Hepatocyte (in vitro differentiated cells): Measurements from ENCODE around the gene KRT38. TPM values are rescaled to one million over a fixed set of nuclear protein-coding genes. Genes with fewer than 3 reads are reported as not detected.

Experiments
- DNase-seq: peaks from one replicate; pipeline ENCODE4 v3.0.0-alpha.2; 2016; ENCODE audit warnings: low spot score
- H2AFZ ChIP-seq: fragments of 200-600 bp; sonication (generic); 2 replicates; pipeline ENCODE4 v1.6.0; 2016; ENCODE audit warnings: antibody characterized with exemption, mild to moderate bottlenecking
- H3K27ac ChIP-seq: fragments of 200-600 bp; sonication (generic); 2 replicates; pipeline ENCODE4 v1.5.1; 2016; ENCODE audit warnings: mild to moderate bottlenecking
- H3K27me3 ChIP-seq: fragments of 200-600 bp; sonication (generic); 2 replicates; pipeline ENCODE4 v1.6.1; 2016
- H3K36me3 ChIP-seq: fragments of 200-600 bp; sonication (generic); replicated peaks from 2 replicates; pipeline ENCODE4 v1.5.1; 2016; ENCODE audit warnings: low read depth; ENCODE audit not compliant: insufficient read depth
- H3K4me1 ChIP-seq: fragments of 200-600 bp; sonication (generic); 2 replicates; pipeline ENCODE4 v1.5.1; 2016; ENCODE audit warnings: mild to moderate bottlenecking, moderate library complexity; ENCODE audit not compliant: insufficient read depth
- H3K4me2 ChIP-seq: fragments of 200-600 bp; sonication (generic); 2 replicates; pipeline ENCODE4 v1.6.0; 2016
- H3K4me3 ChIP-seq: fragments of 200-600 bp; sonication (generic); 2 replicates; pipeline ENCODE4 v1.5.1; 2016; ENCODE audit warnings: mild to moderate bottlenecking
- H3K79me2 ChIP-seq: fragments of 200-600 bp; sonication (generic); 2 replicates; pipeline ENCODE4 v1.6.0; 2017; ENCODE audit warnings: mild to moderate bottlenecking
- H3K9me2 ChIP-seq: fragments of 200-600 bp; sonication (generic); replicated peaks from 2 replicates; pipeline ENCODE4 v1.6.0; 2017; ENCODE audit warnings: mild to moderate bottlenecking; ENCODE audit not compliant: insufficient read depth
- H3K9me3 ChIP-seq: fragments of 200-600 bp; sonication (generic); 2 replicates; pipeline ENCODE4 v1.5.1; 2016; ENCODE audit warnings: low read depth, mild to moderate bottlenecking
- H4K20me1 ChIP-seq: fragments of 200-600 bp; sonication (generic); 2 replicates; pipeline ENCODE4 v1.6.0; 2016; ENCODE audit warnings: mild to moderate bottlenecking; ENCODE audit not compliant: insufficient read depth, poor library complexity, severe bottlenecking
- CTCF ChIP-seq: fragments of 200-600 bp; sonication (generic); IDR thresholded peaks from 2 replicates; pipeline ENCODE4 v1.5.1; 2016; ENCODE audit warnings: antibody characterized with exemption, mild to moderate bottlenecking; ENCODE audit not compliant: poor library complexity
- EZH2 ChIP-seq: fragments of 200-600 bp; sonication (generic); IDR thresholded peaks from 2 replicates; pipeline ENCODE4 v1.6.1; 2016; ENCODE audit warnings: antibody characterized with exemption, mild to moderate bottlenecking, borderline replicate concordance
- EZH2phosphoT487 ChIP-seq: fragments of 200-600 bp; sonication (generic); IDR thresholded peaks from one replicate; pipeline ENCODE4 v1.6.1; 2018; ENCODE audit warnings: antibody characterized with exemption, mild to moderate bottlenecking, low read depth, moderate library complexity; ENCODE audit not compliant: unreplicated experiment, severe bottlenecking
- WGBS: methylation state at CpG from one replicate; pipeline ENCODE4 v1.1.6; 2016; ENCODE audit warnings: low lambda C conversion rate; ENCODE audit errors: missing lambda C conversion rate; 5-methylcytosine and 5-hydroxymethylcytosine counted together
- polyA plus RNA-seq: library from polyadenylated mRNA; unstranded; fragments of >200 nt; fragmentation: Nextera tagmentation; extraction: Ambion mirVana; gene quantifications from 2 replicates; pipeline ENCODE4 v1.2.1, GENCODE V29; 2016
- total RNA-seq: library from RNA; depleted of rRNA; stranded (reverse); fragments of >200 nt; gene quantifications from 2 replicates; pipeline ENCODE4 v1.2.3, GENCODE V29; 2014

The KRT38 gene
- total and polyA plus RNA-seq, 2 experiments from 2014 or later: not detected

- Histone ChIP-seq H3K79me2 (no peaks in the 10 kb centered on the region), H3K27ac (peak overlapping the region; percentile 69), H3K4me1 (peaks cover 17% of the 10 kb centered on the region), H3K9me2 (no peaks in the 10 kb centered on the region), H3K36me3 (no peaks in the 10 kb centered on the region), H3K4me3 (no peak overlapping the region), H4K20me1 (no peaks in the 10 kb centered on the region), H3K4me2 (no peak overlapping the region), H2AFZ (no peak overlapping the region), H3K27me3 (no peaks in the 10 kb centered on the region), H3K9me3 (no peaks in the 10 kb centered on the region)
- no peak for TF ChIP-seq EZH2phosphoT487
- TF ChIP-seq EZH2: no peak
- no peak for TF ChIP-seq CTCF
- DNase-seq: peak; percentile 69
- 56% methylated on average over 9 of the region's 9 CpGs for WGBS
Observed at GRCh38 chr17:41421116-41421515, 19.7 kb downstream of the KRT38 start.

GRCh38 chr17:41420134-41420533 lies 20.6 kb downstream of the KRT38 start:
- no peaks in the 10 kb centered on the region for H3K36me3 ChIP-seq
- H4K20me1 ChIP-seq: no peaks in the 10 kb centered on the region
- H3K27ac ChIP-seq: no peak overlapping the region
- no peak overlapping the region for H3K4me2 ChIP-seq
- H3K27me3 ChIP-seq: no peaks in the 10 kb centered on the region
- TF ChIP-seq EZH2phosphoT487: no peak
- no peak for TF ChIP-seq EZH2
- TF ChIP-seq CTCF: no peak
- no peaks in the 10 kb centered on the region for H3K79me2 ChIP-seq
- DNase-seq: no peak
- H3K9me2 ChIP-seq: no peaks in the 10 kb centered on the region
- peaks cover 17% of the 10 kb centered on the region for H3K4me1 ChIP-seq
- no peak overlapping the region for H2AFZ ChIP-seq
- WGBS: 90% methylated on average over 4 of the region's 4 CpGs
- H3K4me3 ChIP-seq: no peak overlapping the region
- H3K9me3 ChIP-seq: no peaks in the 10 kb centered on the region

- Histone ChIP-seq H2AFZ (no peak overlapping the region), H3K27ac (no peak overlapping the region), H3K79me2 (no peaks in the 10 kb centered on the region), H3K4me1 (peaks cover 17% of the 10 kb centered on the region), H3K9me3 (no peaks in the 10 kb centered on the region), H4K20me1 (no peaks in the 10 kb centered on the region), H3K36me3 (no peaks in the 10 kb centered on the region), H3K27me3 (no peaks in the 10 kb centered on the region), H3K9me2 (no peaks in the 10 kb centered on the region), H3K4me2 (no peak overlapping the region), H3K4me3 (no peak overlapping the region)
- TF ChIP-seq EZH2: no peak
- TF ChIP-seq EZH2phosphoT487: no peak
- TF ChIP-seq CTCF: no peak
- DNase-seq: no peak
- 96% methylated on average over 4 of the region's 4 CpGs for WGBS
Observed at GRCh38 chr17:41419716-41420115, 21.1 kb downstream of the KRT38 start.
